Inflammatory macrophage treated with lipopolysaccharide for 4 hours (primary cell): Measurements from ENCODE around the gene EXOC6.
"Not testable (repeated sequence)": the region's sequence is repeated elsewhere in the genome, so short reads cannot be mapped to it uniquely, and the experiment has no call there.

Source experiments
- DNase-seq: peaks from one replicate; pipeline ENCODE4 v3.0.0-alpha.2; 2020

EXOC6 gene

DNA sequence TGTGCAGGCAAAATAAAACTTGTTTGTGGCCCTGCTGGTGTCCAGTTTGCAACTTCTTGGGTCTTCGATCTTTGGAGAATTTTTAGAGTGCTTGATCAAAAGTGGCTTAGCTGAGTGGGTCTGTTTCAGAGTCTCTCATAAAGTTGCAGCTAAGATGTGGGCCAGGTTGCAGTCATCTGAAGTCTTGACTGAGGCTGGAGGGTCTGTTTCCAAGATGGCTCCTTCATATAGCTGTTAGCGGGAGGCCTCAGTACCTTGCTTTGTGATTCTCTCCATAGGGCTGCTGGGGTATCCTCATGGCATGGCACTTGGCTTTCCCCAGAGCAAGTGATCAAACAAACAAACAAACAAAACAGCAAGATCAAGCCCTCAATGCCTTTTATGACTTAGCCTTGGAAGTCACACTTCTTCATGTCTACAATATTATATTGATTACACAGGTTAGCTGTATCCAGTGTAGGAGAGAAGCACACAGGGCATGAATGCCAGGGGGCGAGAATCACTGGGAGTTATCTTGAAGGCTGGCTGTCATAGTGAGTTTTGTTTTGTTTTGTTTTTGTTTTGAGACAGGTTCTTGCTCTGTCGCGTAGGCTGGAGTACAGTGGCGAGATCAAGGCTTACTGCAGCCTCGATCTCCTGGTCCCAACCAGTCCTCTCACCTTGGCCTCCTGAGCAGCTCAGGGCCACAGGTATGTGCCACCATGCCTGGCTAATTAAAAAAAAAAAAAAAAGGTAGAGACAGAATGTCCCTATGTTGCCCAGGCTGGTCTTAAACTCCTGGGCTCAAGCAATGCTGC is 235.6 kb downstream of the EXOC6 start:
- DNase-seq: no peak

- DNase-seq: no peak
Observed at GRCh38 chr10:93085272-93085859, 237.0 kb downstream of the EXOC6 start.

DNA sequence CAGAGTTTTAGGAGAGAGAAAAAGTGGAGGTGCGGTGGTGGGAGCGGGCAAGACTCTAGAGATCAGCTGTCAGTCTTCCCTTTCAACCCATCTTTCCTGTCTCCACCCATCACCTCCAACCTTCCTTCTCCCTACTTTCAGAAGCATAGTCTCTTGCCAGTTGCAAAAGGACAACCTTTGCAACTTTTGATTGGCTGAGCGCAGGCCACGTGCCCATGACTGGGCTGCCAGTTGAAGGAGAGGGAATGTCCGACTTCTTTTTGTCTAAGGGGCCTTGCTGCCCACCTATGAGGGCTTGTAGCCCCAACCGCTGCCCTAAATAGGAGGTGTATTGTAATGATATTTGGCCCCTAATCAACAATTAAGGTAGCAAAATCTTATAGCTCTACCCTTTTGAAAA is 238.0 kb downstream of the EXOC6 start:
- DNase-seq: no peak

GRCh38 chr10:93087846-93088245 is 239.5 kb downstream of the EXOC6 start:
- no peak for DNase-seq

DNA sequence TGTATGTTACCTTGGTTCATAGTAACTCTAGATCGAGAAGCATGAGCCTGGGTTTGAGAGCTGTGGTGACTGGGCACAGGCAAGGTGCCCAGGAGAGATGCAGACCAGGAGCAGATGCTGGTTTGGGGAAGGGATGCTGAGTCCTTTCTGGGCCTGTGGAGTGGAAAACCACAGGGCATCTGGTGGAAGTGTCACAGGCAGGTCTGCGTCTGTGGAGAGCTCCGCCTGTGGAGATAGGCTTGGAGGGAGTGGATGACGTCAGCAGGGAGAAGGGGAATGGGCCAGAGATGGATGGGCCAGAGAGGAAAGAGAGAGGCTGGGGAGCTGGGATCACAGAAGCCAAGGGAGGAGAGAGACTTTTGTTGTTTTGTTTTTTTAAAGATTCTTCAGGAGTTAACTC is 240.1 kb downstream of the EXOC6 start:
- no peak for DNase-seq

DNA sequence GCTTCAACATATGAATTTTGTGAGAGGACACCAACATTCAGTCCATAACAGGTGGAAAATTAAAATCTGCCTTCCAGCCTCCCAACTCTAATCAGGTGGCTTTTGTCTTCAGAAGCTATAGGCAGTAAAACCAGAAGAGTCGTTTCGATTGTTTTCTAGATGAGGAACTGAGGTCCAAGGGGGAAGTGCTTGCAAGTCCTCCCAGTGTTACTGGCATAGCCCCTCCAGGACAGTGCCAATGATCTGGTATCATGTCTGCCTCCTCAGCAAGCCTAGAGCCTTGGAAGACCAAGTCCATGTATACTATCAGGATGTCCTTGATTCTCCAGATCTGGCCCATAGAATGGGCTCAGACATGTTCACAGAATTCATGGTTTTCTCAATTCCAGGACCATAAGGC is 242.3 kb downstream of the EXOC6 start:
- peak; percentile 43 for DNase-seq

DNA sequence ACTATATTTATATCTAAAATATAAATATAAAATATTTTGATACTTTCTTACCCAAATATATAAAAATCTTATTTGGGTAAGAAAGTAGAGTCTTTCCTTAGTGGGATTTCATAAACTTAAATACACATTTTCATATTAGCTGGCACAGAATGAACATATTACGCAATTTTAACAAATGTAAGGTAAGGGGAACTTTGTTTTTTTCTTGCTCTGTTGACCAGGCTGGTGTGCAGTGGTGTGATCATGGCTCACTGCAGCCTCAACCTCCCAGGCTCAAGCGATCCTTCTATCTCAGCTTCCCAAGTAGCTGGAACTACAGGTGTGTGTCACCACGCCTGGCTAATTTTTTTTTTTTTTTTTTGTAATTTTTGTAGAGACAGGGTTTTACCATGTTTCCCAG is 243.6 kb downstream of the EXOC6 start:
- no peak for DNase-seq

GRCh38 chr10:93095225-93095624 is 246.9 kb downstream of the EXOC6 start:
- DNase-seq: no peak

- DNase-seq: no peak
Observed at GRCh38 chr10:93096901-93097300, 248.6 kb downstream of the EXOC6 start.

DNA sequence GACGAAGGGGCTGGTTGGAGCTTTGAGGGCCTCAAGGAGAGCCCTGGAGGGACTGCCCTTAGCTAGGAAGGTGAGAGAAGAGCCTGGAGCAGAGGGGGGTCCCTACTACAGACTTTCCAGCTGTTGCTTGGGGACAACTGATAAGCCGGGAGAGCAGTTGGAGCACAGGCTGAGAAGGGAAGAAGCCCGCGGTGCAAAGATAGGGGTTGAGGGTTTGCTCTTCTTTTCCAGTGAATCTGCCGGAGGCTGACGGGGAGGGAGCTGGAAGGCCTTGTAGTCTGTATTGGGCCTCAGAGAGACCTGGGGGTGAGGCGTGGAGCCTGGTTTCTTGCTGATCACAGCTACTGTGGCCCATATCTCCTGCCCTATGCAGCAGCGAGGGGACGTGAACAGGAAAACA is 249.1 kb downstream of the EXOC6 start:
- no peak for DNase-seq

- DNase-seq: no peak
Observed at GRCh38 chr10:93098816-93099215, 250.5 kb downstream of the EXOC6 start.

GRCh38 chr10:93099670-93100069 is 251.3 kb downstream of the EXOC6 start:
- DNase-seq: no peak

GRCh38 chr10:93101148-93101547 is 252.8 kb downstream of the EXOC6 start:
- DNase-seq: not testable (repeated sequence)

DNA sequence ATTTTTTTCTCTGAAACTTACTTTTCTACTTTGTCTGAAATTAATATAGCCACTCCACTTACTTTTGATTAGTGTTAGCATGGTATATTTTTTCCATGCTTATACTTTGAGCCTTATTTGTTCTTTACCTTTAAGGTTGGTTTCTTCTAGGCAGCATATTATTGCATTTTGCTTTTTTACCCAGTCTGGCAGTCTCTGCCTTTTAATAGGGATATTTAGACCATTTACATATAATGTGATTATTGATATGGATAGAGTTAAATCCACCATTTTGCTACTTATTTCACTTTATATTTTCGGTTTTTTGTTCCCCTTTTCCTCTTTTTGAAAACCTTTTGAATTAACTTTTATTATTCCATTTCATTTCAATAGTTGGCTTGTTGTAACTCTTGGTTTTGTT is 255.6 kb downstream of the EXOC6 start:
- no peak for DNase-seq

- DNase-seq: no peak
Observed at GRCh38 chr10:93106631-93107072, 258.3 kb downstream of the EXOC6 start.
